Measurements from ENCODE around the gene MANEA. TPM values are rescaled to one million over a fixed set of nuclear protein-coding genes. Genes with fewer than 3 reads are reported as not detected.
"Not testable (repeated sequence)": the region's sequence is repeated elsewhere in the genome, so short reads cannot be mapped to it uniquely, and the experiment has no call there.

MANEA gene
- total RNA-seq, 1 experiment from 2014 or later, result 20.9 TPM

DNA sequence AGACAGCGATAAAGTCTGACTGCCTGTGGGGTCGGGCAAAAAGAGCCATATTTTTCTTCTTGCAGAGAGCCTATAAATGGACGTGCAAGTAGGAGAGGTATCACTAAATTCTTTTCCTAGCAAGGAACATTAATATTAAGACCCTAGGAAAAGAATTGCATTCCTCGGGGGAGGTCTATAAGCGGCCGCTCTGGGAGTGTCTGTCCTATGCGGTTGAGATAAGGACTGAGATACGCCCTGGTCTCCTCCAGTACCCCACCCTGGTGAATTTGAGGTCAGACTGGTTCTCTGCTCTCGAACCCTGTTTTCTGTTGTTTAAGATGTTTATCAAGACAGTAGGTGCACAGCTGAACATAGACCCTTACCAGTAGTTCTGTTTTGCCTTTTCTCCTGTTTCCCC lies 6.9 kb downstream of the MANEA start:
- DNase-seq (ENCODE audit: low read depth), result not testable (repeated sequence)

DNA sequence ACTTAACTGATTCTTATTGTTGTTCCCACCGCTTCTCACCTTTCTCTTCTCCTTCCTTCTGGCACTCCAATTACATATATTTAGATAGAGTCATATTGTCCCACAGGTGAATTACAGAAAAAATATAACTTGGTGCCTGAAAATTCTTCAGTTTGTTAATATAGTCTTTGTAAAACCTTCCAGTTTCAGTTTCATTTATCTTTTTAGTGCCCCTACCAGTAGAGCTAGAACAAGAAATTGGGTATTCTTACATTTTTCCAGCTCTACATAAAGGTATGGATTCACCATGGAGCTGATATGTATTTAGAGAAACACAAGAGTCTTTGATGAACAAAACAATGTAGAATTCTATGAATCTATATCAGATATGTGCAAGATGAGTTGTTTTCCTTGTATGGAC lies 10.7 kb downstream of the MANEA start:
- no peak for DNase-seq (ENCODE audit: low read depth)

DNA sequence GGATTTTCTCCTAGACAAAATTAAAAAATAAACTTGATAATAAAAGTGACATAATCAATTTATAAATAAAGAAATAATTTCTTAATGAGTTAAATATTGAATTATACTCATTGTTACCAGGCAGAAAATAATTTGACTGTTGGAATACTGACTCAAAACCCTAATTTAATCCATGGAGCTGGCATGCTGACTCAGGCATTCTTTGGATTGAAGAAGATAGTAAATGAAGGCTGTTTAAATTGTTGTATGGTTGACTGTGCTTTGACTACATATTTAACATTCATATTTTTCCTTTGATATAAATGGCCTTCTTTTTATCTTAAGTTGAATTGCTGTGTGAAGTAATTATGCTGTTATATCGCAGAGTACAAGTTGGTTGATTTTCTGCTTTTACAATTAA lies 11.7 kb downstream of the MANEA start:
- no peak for DNase-seq (ENCODE audit: low read depth)

DNA sequence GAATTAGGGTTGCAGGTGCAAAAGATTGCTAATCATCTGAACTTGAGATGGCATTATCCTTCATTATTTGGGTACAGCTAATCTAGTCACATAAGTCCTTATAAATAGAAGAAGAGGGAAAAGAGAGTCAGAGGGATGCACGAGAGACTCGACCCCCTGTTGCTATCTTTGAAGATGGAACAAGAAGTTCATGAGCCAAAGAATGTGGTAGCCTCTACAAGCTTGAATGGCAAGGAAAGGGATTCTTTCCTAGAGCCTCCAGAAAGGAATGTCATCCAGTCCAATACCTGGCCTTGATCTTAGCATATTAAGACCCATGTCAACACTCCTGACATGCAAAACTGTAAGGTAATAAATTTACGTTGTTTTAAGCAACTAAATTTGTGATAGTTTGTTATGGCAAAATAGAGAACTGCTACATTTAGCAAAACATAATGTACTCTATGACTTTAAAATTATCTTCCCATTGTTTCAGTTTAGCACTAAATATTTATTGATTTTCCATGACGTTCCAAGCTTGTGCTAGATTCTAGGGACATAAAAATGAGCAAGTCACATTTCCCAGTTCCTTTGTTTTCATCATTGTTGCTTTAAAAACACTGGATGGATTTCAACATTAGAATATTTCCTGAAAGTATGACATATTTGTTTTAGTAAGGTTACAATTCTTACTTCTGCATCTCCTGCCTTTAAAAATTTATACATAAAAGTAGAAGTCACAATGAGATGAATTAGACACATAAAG lies 12.7 kb downstream of the MANEA start:
- no peak for DNase-seq (ENCODE audit: low read depth)

DNA sequence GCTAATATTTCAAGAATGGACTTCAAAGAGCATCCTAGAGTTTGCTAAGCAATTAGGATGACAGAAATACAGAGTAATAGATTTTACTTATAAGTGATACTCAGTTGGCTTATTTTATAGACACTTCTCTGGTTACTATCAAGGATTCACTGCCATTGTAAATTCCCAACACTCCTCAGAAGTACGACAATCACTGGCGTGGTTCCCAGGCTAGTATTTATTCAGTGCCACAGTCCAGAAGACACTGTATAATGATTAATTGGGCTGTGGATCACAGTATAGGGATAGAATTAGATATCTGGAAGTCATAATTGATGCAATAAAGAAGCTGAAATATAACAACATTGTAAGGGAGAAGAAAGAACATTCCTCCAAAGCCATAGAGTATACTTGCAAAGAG lies 15.7 kb downstream of the MANEA start:
- no peak for DNase-seq (ENCODE audit: low read depth)

DNA sequence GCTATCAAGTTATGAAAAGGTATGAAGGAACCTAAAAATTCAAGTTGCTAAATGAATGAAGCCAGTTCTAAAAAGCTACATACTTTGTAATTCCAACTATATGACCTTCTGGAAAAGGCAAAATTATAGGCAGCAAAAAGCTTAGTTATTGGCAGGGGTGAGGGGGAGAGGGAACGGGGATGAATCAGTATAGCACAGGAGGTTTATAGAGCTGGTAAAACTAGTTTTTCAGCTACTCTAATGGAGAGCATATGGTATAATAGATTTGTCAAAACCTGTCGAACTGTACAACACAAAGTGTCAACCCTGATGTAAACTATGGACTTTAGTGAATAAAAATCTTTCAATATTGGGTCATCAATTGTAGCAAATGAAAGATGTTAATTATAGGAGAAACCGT lies 18.7 kb downstream of the MANEA start:
- DNase-seq (ENCODE audit: low read depth), result no peak

DNA sequence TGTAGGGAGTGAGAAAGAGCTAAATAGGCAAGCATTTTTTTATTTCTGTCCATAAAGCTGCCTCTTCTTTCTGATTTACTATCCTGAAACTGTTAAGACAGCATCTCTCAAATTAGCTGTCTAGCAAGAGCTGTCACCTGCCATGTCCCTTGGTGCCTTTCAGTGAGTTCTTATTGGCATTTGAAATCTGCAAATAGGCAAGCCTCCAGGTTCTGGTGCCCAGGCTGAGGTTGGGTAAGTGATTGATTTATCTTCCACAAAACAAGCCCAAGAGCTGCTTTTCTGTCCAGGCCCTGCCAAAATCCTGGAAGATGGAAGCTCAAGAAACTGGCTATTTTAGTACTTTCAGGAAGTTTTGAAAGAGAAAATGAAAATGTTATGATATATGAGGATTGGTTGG lies 22.4 kb downstream of the MANEA start:
- no peak for DNase-seq (ENCODE audit: low read depth)

DNA sequence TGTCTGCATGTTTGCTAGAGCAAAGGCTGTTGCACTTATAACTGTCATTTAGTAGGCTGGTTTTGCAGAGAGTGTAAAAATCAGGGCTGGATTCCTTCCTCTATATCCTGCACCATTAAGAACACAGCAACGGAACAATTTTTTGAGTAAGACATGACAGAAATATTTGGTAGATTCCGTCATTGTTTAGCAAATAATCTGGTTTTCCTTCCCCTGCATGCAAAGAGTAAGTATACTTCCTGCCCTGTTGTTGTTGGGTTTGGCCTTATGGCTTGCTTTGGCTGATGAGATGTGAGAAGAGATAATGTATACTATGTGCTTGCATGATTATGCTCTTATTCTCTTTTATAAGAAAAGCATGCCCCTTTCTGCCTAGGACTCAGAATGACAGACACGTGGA lies 23.8 kb downstream of the MANEA start:
- no peak for DNase-seq (ENCODE audit: low read depth)

DNA sequence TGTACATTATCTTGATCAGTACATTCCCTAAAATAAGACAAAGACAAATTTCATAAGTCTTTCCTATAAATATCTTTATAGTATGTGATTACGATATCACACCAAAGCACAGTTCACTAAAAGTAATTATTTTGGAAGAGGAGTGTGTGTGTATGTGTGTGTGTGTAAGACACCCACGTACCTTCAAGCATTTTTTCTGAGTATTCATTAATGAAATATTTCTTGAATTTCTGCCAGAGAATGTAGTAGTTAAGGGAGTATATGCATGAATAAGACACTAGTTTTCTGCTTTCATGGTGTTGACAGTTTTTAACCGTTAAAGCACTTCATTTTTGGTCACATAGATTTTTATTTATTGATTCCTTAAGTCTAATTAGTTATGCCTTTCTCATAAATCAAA lies 36.8 kb downstream of the MANEA start:
- no peak for DNase-seq (ENCODE audit: low read depth)

DNA sequence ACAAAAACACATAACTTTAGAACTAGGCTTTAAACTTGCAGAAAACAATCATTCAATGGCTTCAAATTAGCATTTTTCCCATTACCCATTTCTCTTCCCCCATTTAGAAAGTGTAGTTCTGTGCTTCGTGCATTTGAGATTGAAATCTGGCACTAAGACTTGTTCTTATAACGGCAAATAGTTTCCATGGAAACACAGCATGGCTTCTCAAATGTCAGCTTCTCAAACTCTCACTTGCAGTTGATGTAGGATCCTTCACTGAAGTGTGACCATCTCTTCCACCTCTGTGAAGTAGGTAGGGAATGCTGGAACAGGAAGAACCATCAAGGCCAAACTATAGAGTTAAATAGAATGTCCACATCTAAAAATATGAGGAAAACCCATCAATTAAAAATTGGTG lies 52.2 kb downstream of the MANEA start:
- peak; percentile 17 for DNase-seq (ENCODE audit: low read depth)

DNA sequence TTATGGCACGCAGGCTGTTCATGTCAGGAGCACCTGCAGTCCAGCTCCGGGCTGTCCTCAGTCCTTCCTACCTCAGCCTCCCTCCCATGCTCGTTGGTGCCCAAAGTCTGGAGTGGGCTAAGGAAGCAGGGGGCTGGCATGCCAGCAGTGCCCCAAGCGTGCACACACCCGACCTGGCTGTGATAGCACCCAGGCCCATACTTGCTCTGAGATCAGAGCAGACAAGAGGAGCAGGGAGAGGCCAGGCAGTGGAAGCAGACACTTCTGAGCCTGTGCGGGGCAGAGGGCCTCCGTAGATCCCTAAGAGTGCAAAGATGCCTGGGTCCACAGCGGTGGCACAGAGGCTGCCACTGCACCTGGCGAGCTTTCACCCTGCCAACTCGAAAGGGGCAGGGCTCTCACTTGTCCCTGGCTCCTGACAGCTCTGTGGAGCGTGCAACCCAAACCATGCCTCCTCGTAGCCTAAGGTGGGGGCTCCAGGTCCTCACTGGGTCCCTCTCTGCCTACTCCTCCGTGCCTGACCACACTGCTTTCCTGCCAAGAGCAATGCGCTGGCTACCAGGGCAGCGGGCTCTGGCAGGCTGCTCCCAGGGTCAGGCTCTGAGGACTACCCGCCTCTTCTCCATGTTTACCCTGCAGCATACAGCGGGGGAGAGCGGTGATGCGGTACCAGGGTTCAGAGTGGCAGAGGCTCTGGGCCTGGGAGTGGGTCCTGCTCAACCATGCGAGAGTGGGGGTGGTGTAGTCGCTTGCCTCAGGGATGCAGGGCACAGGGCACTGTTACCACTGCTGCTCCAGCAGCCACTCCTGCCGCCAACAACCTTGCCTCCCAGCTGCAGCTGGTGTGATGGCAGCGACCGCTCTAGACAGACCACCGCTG lies 59.5 kb downstream of the MANEA start:
- DNase-seq (ENCODE audit: low read depth), result no peak

DNA sequence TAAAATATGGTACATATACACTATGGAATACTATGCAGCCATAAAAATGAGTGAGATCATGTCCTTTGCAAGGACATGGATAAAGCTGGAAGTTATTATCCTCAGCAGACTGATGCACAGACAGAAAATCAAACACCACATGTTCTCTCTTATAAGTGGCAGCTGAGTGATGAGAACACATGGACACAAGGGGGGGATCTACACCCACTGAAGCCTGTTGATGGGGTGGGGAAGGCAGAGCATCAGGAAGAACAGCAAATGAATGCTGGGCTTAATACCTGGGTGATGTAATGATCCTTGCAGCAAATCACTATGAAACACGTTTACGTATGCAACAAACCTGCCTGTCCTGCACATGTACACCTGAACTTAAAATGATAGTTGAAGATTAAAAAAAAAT lies 71.3 kb downstream of the MANEA start:
- no peak for DNase-seq (ENCODE audit: low read depth)

DNA sequence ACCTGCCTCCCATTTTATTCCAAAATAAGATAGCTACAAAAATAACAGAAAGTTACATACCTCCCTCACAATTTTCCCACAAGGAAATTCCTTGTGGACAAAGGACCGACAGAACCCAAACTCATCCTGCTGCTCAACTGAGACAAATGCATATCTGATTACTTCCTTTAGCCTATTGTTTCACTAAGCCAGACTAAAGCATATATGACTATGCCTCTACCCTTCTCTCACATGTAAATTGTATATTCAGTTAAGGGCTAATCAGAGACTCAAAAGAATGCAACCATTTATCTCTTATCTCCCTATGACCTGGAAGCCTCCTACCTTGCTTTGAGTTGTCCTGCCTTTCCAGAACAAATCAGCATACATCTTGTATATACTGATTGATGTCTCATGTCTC lies 72.1 kb downstream of the MANEA start:
- no peak for DNase-seq (ENCODE audit: low read depth)

DNA sequence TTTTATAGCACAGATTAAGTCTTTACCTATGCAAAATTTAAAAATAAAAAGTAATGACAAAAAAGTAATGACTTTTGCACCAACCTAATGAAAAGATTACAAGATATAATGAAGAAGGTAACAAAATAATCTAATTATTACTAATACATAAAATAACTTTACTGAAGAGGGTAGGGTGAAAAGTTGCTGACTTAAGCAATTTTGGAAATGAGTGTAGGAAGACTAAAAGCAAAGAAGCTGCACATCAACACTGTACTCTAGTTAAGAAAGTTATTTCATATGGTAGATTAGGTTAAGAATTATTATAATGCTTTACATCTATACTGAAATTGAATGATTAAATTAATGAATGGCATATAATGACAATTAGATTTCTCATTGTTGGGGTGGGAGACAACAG lies 76.8 kb downstream of the MANEA start:
- no peak for DNase-seq (ENCODE audit: low read depth)

DNA sequence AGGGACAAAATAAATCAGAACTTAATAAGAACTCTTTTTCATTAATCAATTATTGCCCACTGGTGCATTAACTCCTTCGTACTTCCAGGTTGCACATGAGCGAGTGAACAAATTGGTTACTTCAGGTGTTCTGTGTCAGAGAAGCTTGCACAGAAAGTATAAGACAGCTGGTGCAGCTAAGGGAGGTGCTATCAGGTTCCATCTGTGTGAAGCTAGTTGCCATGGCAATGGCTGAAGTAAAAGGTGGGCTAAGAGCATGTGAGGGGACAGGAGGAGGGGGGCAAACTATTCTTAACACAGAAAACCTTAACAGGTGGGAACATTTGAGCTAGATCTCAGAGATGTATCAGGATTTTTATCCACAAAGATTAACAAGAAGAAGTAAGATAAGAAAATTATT lies 81.6 kb downstream of the MANEA start:
- no peak for DNase-seq (ENCODE audit: low read depth)
